Ishikawa (cell line): ENCODE measurements around the gene MEPCE.

Experiments
- EGR1 ChIP-seq: IDR thresholded peaks from 2 replicates; pipeline ENCODE4 v1.6.1; 2012
- EP300 ChIP-seq: IDR thresholded peaks from 2 replicates; pipeline ENCODE4 v1.6.1; 2012; ENCODE audit warnings: borderline replicate concordance
- FOXM1 ChIP-seq: IDR thresholded peaks from 2 replicates; pipeline ENCODE4 v1.6.1; 2012; ENCODE audit warnings: low read depth, borderline replicate concordance
- NFIC ChIP-seq: IDR thresholded peaks from 2 replicates; pipeline ENCODE4 v1.6.1; 2012
- REST ChIP-seq: IDR thresholded peaks from 2 replicates; pipeline ENCODE4 v1.6.1; 2012; ENCODE audit warnings: low read depth, mild to moderate bottlenecking
- YY1 ChIP-seq: IDR thresholded peaks from 2 replicates; pipeline ENCODE4 v1.6.1; 2012; ENCODE audit warnings: low read depth

- no peak for TF ChIP-seq FOXM1
- no peak for TF ChIP-seq EGR1
- TF ChIP-seq EP300, result no peak
- TF ChIP-seq REST, result no peak
- no peak for TF ChIP-seq YY1
- TF ChIP-seq NFIC, result no peak
Observed at GRCh38 chr7:100413346-100413745, 16.3 kb upstream of the MEPCE start.
